HepG2 (cell line): ENCODE measurements around the gene CD14. TPM values are rescaled to one million over a fixed set of nuclear protein-coding genes. Genes with fewer than 3 reads are reported as not detected.

ENCODE experiments used
- ASH2L ChIP-seq: fragments of 300-600, 200-600 bp; sonication (generic); IDR thresholded peaks from 2 replicates; pipeline ENCODE4 v1.7.0; 2017; ENCODE audit warnings: low read depth, mild to moderate bottlenecking, moderate library complexity, mixed read lengths, low read length; ENCODE audit not compliant: insufficient read length
- ERF ChIP-seq: IDR thresholded peaks from 2 replicates; pipeline ENCODE4 v1.6.1; 2018; ENCODE audit warnings: missing biosample characterization, missing genetic modification reagents
- FOSL2 ChIP-seq: sonication (generic); formaldehyde crosslinking; IDR thresholded peaks from 2 replicates; pipeline ENCODE4 v1.4.0; 2020; ENCODE audit warnings: missing genetic modification reagents
- FOXA1 ChIP-seq, 2 experiments: fragments of 450-650 bp in 1 of 2; sonication (generic) in 1 of 2; formaldehyde crosslinking in 1 of 2; IDR thresholded peaks; 2 replicates each; pipeline versions ENCODE4 v1.4.0 to v1.6.1; 2016 to 2020; ENCODE audit warnings: missing genetic modification reagents in 1 of 2
- GATAD2A ChIP-seq: IDR thresholded peaks from 2 replicates; pipeline ENCODE4 v1.6.1; 2016
- HDAC2 ChIP-seq: sonication (generic); formaldehyde crosslinking; IDR thresholded peaks from 2 replicates; pipeline ENCODE4 v1.4.0; 2020; ENCODE audit warnings: missing genetic modification reagents
- ISX ChIP-seq: sonication (generic); formaldehyde crosslinking; conservative IDR thresholded peaks from 2 replicates; pipeline ENCODE4 v1.5.0; 2020; ENCODE audit warnings: missing genetic modification reagents
- KLF16 ChIP-seq, 2 experiments: sonication (generic) in 1 of 2; formaldehyde crosslinking in 1 of 2; IDR thresholded peaks; 2 replicates each; pipeline versions ENCODE4 v1.6.1 to v1.8.0; 2016 to 2023; ENCODE audit warnings: missing genetic modification reagents in 2 of 2, missing compliant biosample characterization in 1 of 2
- MED1 ChIP-seq: sonication (generic); formaldehyde crosslinking; IDR thresholded peaks from 2 replicates; pipeline ENCODE4 v1.4.0; 2020; ENCODE audit warnings: missing genetic modification reagents
- MEIS1 ChIP-seq: sonication (generic); formaldehyde crosslinking; IDR thresholded peaks from 2 replicates; pipeline ENCODE4 v1.9.0; 2021; ENCODE audit warnings: mild to moderate bottlenecking, missing genetic modification reagents, moderate library complexity, borderline replicate concordance
- NFYB ChIP-seq: sonication (generic); formaldehyde crosslinking; IDR thresholded peaks from 2 replicates; pipeline ENCODE4 v1.4.0; 2020; ENCODE audit warnings: missing genetic modification reagents
- PHF21A ChIP-seq: sonication (generic); formaldehyde crosslinking; IDR thresholded peaks from 2 replicates; pipeline ENCODE4 v1.5.0; 2020; ENCODE audit warnings: mild to moderate bottlenecking, missing genetic modification reagents
- RFXANK ChIP-seq: IDR thresholded peaks from 2 replicates; pipeline ENCODE4 v1.6.1; 2016
- RXRA ChIP-seq: sonication (generic); formaldehyde crosslinking; IDR thresholded peaks from 2 replicates; pipeline ENCODE4 v1.5.1; 2020; ENCODE audit warnings: missing genetic modification reagents
- SAP130 ChIP-seq: IDR thresholded peaks from 2 replicates; pipeline ENCODE4 v1.6.1; 2016; ENCODE audit warnings: low read depth
- ZFX ChIP-seq: sonication (generic); formaldehyde crosslinking; IDR thresholded peaks from 2 replicates; pipeline ENCODE4 v1.4.0; 2020; ENCODE audit warnings: mild to moderate bottlenecking, low read depth, missing genetic modification reagents, moderate library complexity
- ZMAT3 ChIP-seq: sonication (generic); formaldehyde crosslinking; conservative IDR thresholded peaks from 2 replicates; pipeline ENCODE4 v1.7.0; 2021; ENCODE audit warnings: missing genetic modification reagents
- ZNF136 ChIP-seq: sonication (generic); formaldehyde crosslinking; IDR thresholded peaks from 2 replicates; pipeline ENCODE4 v1.8.1; 2022; ENCODE audit warnings: low read depth, mild to moderate bottlenecking, moderate library complexity, missing genetic modification reagents
- ZNF138 ChIP-seq: sonication (generic); formaldehyde crosslinking; IDR thresholded peaks from 2 replicates; pipeline ENCODE4 v1.5.0; 2020; ENCODE audit warnings: mild to moderate bottlenecking, low read depth, missing genetic modification reagents
- ZNF720 ChIP-seq: sonication (generic); formaldehyde crosslinking; IDR thresholded peaks from 2 replicates; pipeline ENCODE4 v1.4.0; 2020; ENCODE audit warnings: missing genetic modification reagents
- ZNF782 ChIP-seq: sonication (generic); formaldehyde crosslinking; IDR thresholded peaks from 2 replicates; pipeline ENCODE4 v1.4.0; 2020; ENCODE audit warnings: missing genetic modification reagents, mild to moderate bottlenecking, borderline replicate concordance
- polyA plus RNA-seq, 8 experiments: library from polyadenylated mRNA; depleted of rRNA in 3 of 8; stranded (reverse) in 7 of 8; unstranded in 1 of 8; fragments of >200 nt; fragmentation: Illumina TruSeq in 4 of 8; extraction: Trizol in 4 of 8; gene quantifications; 2 replicates each; pipeline versions ENCODE4 v1.2.1 to v1.2.3, GENCODE V29; 2011 to 2016; ENCODE audit warnings: low read depth in 4 of 8, missing spikeins in 1 of 8, mixed read lengths in 1 of 8; ENCODE audit not compliant: insufficient read depth in 1 of 8
- total RNA-seq, 5 experiments: library from RNA; depleted of rRNA; stranded (reverse); fragments of >200 nt; fragmentation: Illumina TruSeq; extraction: Trizol; gene quantifications; 2 replicates each; pipeline ENCODE4 v1.2.3, GENCODE V29; 2016; ENCODE audit warnings: low read depth in 1 of 5
- TF ChIP-seq, protein P1 (sequence below): IDR thresholded peaks from 2 replicates; pipeline ENCODE4 v1.6.1; 2016; ENCODE audit warnings: low read depth, missing genetic modification reagents, missing compliant biosample characterization
- TF ChIP-seq, protein P2 (sequence below): sonication (generic); formaldehyde crosslinking; IDR thresholded peaks from 2 replicates; pipeline ENCODE4 v1.8.1; 2023; ENCODE audit warnings: missing genetic modification reagents, inconsistent platforms, borderline replicate concordance
- TF ChIP-seq, protein P3 (sequence below): IDR thresholded peaks from 2 replicates; pipeline ENCODE4 v1.6.1; 2016; ENCODE audit warnings: low read depth, control low read depth

CD14 gene
- total and polyA plus RNA-seq, 2 of the 13 experiments (the other 11 are each of a cell fraction or from before 2014, with no cell fraction given), result 1.7 to 4.7 TPM

DNA sequence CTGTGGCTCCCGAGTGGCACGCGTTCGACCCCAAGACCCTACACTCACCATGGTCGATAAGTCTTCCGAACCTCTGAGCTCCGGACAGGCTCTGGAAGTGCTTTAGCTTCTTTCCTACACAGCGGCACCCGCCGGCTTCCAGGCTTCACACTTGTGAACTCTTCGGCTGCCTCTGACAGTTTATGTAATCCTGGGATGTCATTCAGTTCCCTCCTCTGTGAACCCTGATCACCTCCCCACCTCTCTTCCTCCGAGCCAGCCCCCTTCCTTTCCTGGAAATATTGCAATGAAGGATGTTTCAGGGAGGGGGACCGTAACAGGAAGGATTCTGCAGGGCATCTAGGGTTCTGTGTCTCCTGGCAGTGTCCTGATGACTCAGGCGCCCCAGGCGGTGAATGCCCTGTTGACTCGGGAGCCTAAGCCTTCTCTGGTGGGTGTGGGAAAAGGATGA is at the start of gene CD14 (continued):
- no peak for TF ChIP-seq ZNF782 (CRISPR knock-in tag)
- TF ChIP-seq, protein P1, sequence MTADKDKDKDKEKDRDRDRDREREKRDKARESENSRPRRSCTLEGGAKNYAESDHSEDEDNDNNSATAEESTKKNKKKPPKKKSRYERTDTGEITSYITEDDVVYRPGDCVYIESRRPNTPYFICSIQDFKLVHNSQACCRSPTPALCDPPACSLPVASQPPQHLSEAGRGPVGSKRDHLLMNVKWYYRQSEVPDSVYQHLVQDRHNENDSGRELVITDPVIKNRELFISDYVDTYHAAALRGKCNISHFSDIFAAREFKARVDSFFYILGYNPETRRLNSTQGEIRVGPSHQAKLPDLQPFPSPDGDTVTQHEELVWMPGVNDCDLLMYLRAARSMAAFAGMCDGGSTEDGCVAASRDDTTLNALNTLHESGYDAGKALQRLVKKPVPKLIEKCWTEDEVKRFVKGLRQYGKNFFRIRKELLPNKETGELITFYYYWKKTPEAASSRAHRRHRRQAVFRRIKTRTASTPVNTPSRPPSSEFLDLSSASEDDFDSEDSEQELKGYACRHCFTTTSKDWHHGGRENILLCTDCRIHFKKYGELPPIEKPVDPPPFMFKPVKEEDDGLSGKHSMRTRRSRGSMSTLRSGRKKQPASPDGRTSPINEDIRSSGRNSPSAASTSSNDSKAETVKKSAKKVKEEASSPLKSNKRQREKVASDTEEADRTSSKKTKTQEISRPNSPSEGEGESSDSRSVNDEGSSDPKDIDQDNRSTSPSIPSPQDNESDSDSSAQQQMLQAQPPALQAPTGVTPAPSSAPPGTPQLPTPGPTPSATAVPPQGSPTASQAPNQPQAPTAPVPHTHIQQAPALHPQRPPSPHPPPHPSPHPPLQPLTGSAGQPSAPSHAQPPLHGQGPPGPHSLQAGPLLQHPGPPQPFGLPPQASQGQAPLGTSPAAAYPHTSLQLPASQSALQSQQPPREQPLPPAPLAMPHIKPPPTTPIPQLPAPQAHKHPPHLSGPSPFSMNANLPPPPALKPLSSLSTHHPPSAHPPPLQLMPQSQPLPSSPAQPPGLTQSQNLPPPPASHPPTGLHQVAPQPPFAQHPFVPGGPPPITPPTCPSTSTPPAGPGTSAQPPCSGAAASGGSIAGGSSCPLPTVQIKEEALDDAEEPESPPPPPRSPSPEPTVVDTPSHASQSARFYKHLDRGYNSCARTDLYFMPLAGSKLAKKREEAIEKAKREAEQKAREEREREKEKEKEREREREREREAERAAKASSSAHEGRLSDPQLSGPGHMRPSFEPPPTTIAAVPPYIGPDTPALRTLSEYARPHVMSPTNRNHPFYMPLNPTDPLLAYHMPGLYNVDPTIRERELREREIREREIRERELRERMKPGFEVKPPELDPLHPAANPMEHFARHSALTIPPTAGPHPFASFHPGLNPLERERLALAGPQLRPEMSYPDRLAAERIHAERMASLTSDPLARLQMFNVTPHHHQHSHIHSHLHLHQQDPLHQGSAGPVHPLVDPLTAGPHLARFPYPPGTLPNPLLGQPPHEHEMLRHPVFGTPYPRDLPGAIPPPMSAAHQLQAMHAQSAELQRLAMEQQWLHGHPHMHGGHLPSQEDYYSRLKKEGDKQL, result no peak
- TF ChIP-seq FOXA1 (IDR thresholded peaks at IDR 0.05), result no peak
- TF ChIP-seq FOXA1 (CRISPR knock-in tag; IDR thresholded peaks at IDR 0.05), result peak; percentile 50; the same call in 1 of the 2 replicates
- TF ChIP-seq SAP130 (CRISPR knock-in tag), result peak; percentile 40; the same call in 1 of the 2 replicates
- TF ChIP-seq, protein P2, sequence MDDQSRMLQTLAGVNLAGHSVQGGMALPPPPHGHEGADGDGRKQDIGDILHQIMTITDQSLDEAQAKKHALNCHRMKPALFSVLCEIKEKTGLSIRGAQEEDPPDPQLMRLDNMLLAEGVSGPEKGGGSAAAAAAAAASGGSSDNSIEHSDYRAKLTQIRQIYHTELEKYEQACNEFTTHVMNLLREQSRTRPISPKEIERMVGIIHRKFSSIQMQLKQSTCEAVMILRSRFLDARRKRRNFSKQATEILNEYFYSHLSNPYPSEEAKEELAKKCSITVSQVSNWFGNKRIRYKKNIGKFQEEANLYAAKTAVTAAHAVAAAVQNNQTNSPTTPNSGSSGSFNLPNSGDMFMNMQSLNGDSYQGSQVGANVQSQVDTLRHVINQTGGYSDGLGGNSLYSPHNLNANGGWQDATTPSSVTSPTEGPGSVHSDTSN, result no peak
- TF ChIP-seq ZNF720, result no peak
- TF ChIP-seq RFXANK (CRISPR knock-in tag), result no peak
- TF ChIP-seq ZNF136 (CRISPR knock-in tag), result no peak
- TF ChIP-seq ZMAT3 (CRISPR knock-in tag), result no peak
- TF ChIP-seq HDAC2 (CRISPR knock-in tag), result peak; percentile 26; the same call in 1 of the 2 replicates
- peak; percentile 49; the same call in 1 of the 2 replicates for TF ChIP-seq MEIS1
- peak in 1 of 2 experiments; percentile 33; a peak in 1 of 4 replicates for TF ChIP-seq KLF16 (CRISPR knock-in tag; IDR thresholded peaks at IDR 0.05)
- TF ChIP-seq NFYB (CRISPR knock-in tag), result no peak
- TF ChIP-seq ZNF138 (CRISPR knock-in tag), result no peak
- peak; percentile 20; the same call in 1 of the 2 replicates for TF ChIP-seq ERF (CRISPR knock-in tag)
- peak; percentile 60 for TF ChIP-seq GATAD2A (CRISPR knock-in tag)
- no peak; the same call in 1 of the 2 replicates for TF ChIP-seq ZFX
- TF ChIP-seq ISX (CRISPR knock-in tag), result no peak
- TF ChIP-seq, protein P3, sequence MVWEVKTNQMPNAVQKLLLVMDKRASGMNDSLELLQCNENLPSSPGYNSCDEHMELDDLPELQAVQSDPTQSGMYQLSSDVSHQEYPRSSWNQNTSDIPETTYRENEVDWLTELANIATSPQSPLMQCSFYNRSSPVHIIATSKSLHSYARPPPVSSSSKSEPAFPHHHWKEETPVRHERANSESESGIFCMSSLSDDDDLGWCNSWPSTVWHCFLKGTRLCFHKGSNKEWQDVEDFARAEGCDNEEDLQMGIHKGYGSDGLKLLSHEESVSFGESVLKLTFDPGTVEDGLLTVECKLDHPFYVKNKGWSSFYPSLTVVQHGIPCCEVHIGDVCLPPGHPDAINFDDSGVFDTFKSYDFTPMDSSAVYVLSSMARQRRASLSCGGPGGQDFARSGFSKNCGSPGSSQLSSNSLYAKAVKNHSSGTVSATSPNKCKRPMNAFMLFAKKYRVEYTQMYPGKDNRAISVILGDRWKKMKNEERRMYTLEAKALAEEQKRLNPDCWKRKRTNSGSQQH, result no peak
- peak; percentile 39; the same call in 1 of the 2 replicates for TF ChIP-seq RXRA (CRISPR knock-in tag)
- TF ChIP-seq FOSL2, result peak; percentile 78
- peak; percentile 21 for TF ChIP-seq ASH2L
- 0 out of 2 replicates have a peak, but pooled peaks have one; percentile 38 for TF ChIP-seq MED1 (CRISPR knock-in tag)
- no peak for TF ChIP-seq PHF21A (CRISPR knock-in tag)
